Cardiac muscle cell (in vitro differentiated cells and primary cell): ENCODE measurements around the gene F2. TPM values are rescaled to one million over a fixed set of nuclear protein-coding genes. Genes with fewer than 3 reads are reported as not detected.
"Not testable (repeated sequence)": the region's sequence is repeated elsewhere in the genome, so short reads cannot be mapped to it uniquely, and the experiment has no call there.

Experiments used
- DNase-seq, 2 donors: peaks; one replicate each; pipeline versions ENCODE4 v3.0.0 to v3.0.0-alpha.2; 2010 to 2017; ENCODE audit warnings: low read depth in 1 of 2, low spot score in 1 of 2
- H3K27ac ChIP-seq: fragments of 200-600 bp; sonication (generic); 2 replicates; pipeline ENCODE4 v1.5.1; 2016
- H3K27me3 ChIP-seq: fragments of 200-600 bp; sonication (generic); 2 replicates; pipeline ENCODE4 v1.6.0; 2016; ENCODE audit warnings: control low read depth
- H3K36me3 ChIP-seq: fragments of 200-600 bp; sonication (generic); 2 replicates; pipeline ENCODE4 v1.5.1; 2016; ENCODE audit warnings: control low read depth
- H3K4me1 ChIP-seq: fragments of 200-600 bp; sonication (generic); 2 replicates; pipeline ENCODE4 v1.8.1; 2017; ENCODE audit warnings: low read depth, mild to moderate bottlenecking, mixed run types
- H3K4me3 ChIP-seq: fragments of 200-600 bp; sonication (generic); 2 replicates; pipeline ENCODE4 v1.5.1; 2016; ENCODE audit warnings: mild to moderate bottlenecking
- H3K9me3 ChIP-seq: fragments of 200-600 bp; sonication (generic); 2 replicates; pipeline ENCODE4 v1.5.1; 2017; ENCODE audit warnings: low read depth, mild to moderate bottlenecking, control low read depth
- polyA plus RNA-seq: library from polyadenylated mRNA; unstranded; fragments of >200 nt; fragmentation: Nextera tagmentation; extraction: Ambion mirVana; gene quantifications from 2 replicates; pipeline ENCODE4 v1.2.1, GENCODE V29; 2016
- total RNA-seq: library from RNA; depleted of rRNA; stranded (reverse); fragments of >200 nt; gene quantifications from 2 replicates; pipeline ENCODE4 v1.2.3, GENCODE V29; 2016
- TF ChIP-seq, protein P1 (sequence below): IDR thresholded peaks from 2 replicates; pipeline ENCODE4 v1.5.1; 2012; ENCODE audit warnings: low read depth, mild to moderate bottlenecking, low read length

F2 gene
- 0.25 TPM in 1 of 2 replicates, not detected in the other for total RNA-seq
- 0.27 TPM in 1 of 2 replicates, not detected in the other for polyA plus RNA-seq

DNA sequence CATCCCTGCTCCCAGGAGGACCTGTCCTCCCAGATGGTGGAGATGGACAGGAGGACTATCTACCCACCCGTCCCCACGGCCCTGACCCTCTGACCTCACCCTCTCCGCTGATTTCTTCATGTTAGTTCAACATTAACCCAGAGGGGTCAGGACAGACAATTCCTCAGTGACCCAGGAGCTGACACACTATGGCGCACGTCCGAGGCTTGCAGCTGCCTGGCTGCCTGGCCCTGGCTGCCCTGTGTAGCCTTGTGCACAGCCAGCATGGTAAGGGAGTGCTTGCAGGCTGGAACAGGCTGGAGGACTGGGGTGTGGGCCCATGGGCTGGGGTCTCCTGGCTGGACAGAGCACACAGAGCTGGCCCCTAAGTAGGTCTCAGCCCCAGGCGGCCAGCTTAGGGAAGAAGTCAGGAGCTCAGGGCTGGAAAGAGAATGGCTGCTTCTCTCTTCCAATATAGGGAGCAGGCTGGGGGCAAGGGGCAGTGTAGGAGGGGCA, at the start of gene F2:
TSS of gene F2 (plus strand) at position 166 of the 495 bp plus-strand sequence. CDS start at position 189, 23 bp downstream.
- Histone ChIP-seq H3K4me1 (no peaks in the 10 kb centered on the region), H3K27ac (no peak within 1 kb of the TSS), H3K9me3 (no peaks in the 10 kb centered on the region), H3K27me3 (no peaks in the 10 kb centered on the region), H3K4me3 (no peak within 1 kb of the TSS), H3K36me3 (no peaks in the 10 kb centered on the region)
- DNase-seq: no peak
- TF ChIP-seq, protein P1, sequence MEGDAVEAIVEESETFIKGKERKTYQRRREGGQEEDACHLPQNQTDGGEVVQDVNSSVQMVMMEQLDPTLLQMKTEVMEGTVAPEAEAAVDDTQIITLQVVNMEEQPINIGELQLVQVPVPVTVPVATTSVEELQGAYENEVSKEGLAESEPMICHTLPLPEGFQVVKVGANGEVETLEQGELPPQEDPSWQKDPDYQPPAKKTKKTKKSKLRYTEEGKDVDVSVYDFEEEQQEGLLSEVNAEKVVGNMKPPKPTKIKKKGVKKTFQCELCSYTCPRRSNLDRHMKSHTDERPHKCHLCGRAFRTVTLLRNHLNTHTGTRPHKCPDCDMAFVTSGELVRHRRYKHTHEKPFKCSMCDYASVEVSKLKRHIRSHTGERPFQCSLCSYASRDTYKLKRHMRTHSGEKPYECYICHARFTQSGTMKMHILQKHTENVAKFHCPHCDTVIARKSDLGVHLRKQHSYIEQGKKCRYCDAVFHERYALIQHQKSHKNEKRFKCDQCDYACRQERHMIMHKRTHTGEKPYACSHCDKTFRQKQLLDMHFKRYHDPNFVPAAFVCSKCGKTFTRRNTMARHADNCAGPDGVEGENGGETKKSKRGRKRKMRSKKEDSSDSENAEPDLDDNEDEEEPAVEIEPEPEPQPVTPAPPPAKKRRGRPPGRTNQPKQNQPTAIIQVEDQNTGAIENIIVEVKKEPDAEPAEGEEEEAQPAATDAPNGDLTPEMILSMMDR: no peak

GRCh38 chr11:46669711-46670139, 49.3 kb upstream of the F2 start:
- H3K4me1 ChIP-seq: peaks cover 14% of the 10 kb centered on the region
- TF ChIP-seq, protein P1: peak; percentile 16
- H3K4me3 ChIP-seq: no peak overlapping the region
- no peaks in the 10 kb centered on the region for H3K27me3 ChIP-seq
- no peaks in the 10 kb centered on the region for H3K9me3 ChIP-seq
- H3K27ac ChIP-seq: no peak overlapping the region
- H3K36me3 ChIP-seq: peaks cover 51% of the 10 kb centered on the region
- DNase-seq: no peak

- DNase-seq, H3K27ac ChIP-seq, H3K4me3 ChIP-seq, H3K27me3 ChIP-seq, H3K9me3 ChIP-seq: not testable (repeated sequence)
- peaks cover 19% of the 10 kb centered on the region for H3K4me1 ChIP-seq
- peaks cover 45% of the 10 kb centered on the region for H3K36me3 ChIP-seq
Measured at GRCh38 chr11:46670521-46670920, 48.5 kb upstream of the F2 start.

DNA sequence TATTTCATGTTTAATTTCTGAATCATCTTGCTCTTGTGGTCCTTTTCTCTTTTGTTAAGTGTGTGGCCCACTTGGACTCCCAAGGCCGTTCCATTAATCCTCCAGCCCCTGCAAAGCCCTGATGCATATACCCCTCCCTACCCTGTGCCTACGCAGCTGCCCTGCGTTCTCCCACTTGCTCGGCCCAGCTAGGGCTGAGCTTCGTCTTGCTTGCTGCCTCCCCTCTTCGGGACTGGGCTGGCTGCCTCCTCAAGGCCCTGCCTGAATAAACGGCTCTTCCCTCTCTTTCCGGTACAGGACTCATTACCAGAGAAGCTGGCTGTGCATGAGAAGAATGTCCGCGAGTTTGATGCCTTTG, 47.1 kb upstream of the F2 start:
- no peaks in the 10 kb centered on the region for H3K9me3 ChIP-seq
- H3K36me3 ChIP-seq: peaks cover 50% of the 10 kb centered on the region
- no peak for DNase-seq
- H3K4me1 ChIP-seq: peaks cover 19% of the 10 kb centered on the region
- no peaks in the 10 kb centered on the region for H3K27me3 ChIP-seq
- H3K27ac ChIP-seq: no peak overlapping the region
- H3K4me3 ChIP-seq: no peak overlapping the region
- TF ChIP-seq, protein P1: no peak

- Histone ChIP-seq H3K27me3 (no peaks in the 10 kb centered on the region), H3K36me3 (peaks cover 50% of the 10 kb centered on the region), H3K27ac (no peak overlapping the region), H3K9me3 (no peaks in the 10 kb centered on the region), H3K4me1 (peaks cover 19% of the 10 kb centered on the region), H3K4me3 (no peak overlapping the region)
- DNase-seq: no peak
- TF ChIP-seq, protein P1: no peak
Measured at GRCh38 chr11:46672381-46672839, 46.6 kb upstream of the F2 start.

- Histone ChIP-seq H3K36me3 (peaks cover 47% of the 10 kb centered on the region), H3K27me3 (no peaks in the 10 kb centered on the region), H3K27ac (peak overlapping the region; percentile 90), H3K4me1 (peaks cover 19% of the 10 kb centered on the region), H3K9me3 (no peaks in the 10 kb centered on the region), H3K4me3 (no peak overlapping the region)
- no peak for DNase-seq
- TF ChIP-seq, protein P1: no peak
Measured at GRCh38 chr11:46673713-46674462, 45.1 kb upstream of the F2 start.
